Activated CD8-positive, alpha-beta memory T cell treated with anti-CD3 and anti-CD28 coated beads for 48 hours (primary cell): ENCODE results near the gene GNAS.
"Not testable (repeated sequence)": the region's sequence is repeated elsewhere in the genome, so short reads cannot be mapped to it uniquely, and the experiment has no call there.

Experiments
- DNase-seq, 3 experiments: peaks; one replicate each; pipeline ENCODE4 v3.0.0-alpha.2; 2020; ENCODE audit warnings: low read depth in 2 of 3, low spot score in 2 of 3

GNAS gene

GRCh38 chr20:58923117-58923712 is 70.7 kb downstream of the GNAS start:
- DNase-seq, result no peak

- no peak for DNase-seq
Measured at GRCh38 chr20:58926802-58927489, 74.4 kb downstream of the GNAS start.

- DNase-seq, result no peak
Measured at GRCh38 chr20:58927490-58928061, 75.1 kb downstream of the GNAS start.

GRCh38 chr20:58930496-58930895 is 78.0 kb downstream of the GNAS start:
- DNase-seq, result no peak

GRCh38 chr20:58932170-58932569 is 79.7 kb downstream of the GNAS start:
- DNase-seq, result no peak

- DNase-seq, result no peak
Measured at GRCh38 chr20:58938078-58938477, 85.6 kb downstream of the GNAS start.

- DNase-seq, result no peak
Measured at GRCh38 chr20:58938541-58938940, 86.0 kb downstream of the GNAS start.

GRCh38 chr20:58941471-58941870 is 89.0 kb downstream of the GNAS start:
- DNase-seq, result no peak

- no peak for DNase-seq
Measured at GRCh38 chr20:58942549-58942948, 90.0 kb downstream of the GNAS start.

GRCh38 chr20:58944610-58945009 is 92.1 kb downstream of the GNAS start:
- no peak for DNase-seq

GRCh38 chr20:58945965-58946631 is 93.6 kb downstream of the GNAS start:
- DNase-seq, result no peak

GRCh38 chr20:58947797-58948388 is 95.4 kb downstream of the GNAS start:
- not testable (repeated sequence) for DNase-seq

- DNase-seq, result no peak
Measured at GRCh38 chr20:58950603-58951002, 98.1 kb downstream of the GNAS start.

- DNase-seq, result no peak
Measured at GRCh38 chr20:58953050-58953449, 100.5 kb downstream of the GNAS start.

GRCh38 chr20:58956078-58956477 is 103.6 kb downstream of the GNAS start:
- no peak for DNase-seq

GRCh38 chr20:58959652-58960051 is 107.1 kb downstream of the GNAS start:
- DNase-seq, result no peak
